Endothelial cell of umbilical vein (primary cell): ENCODE data around the gene PSKH1.

Source experiments
- CTCF ChIP-seq, 2 donors: IDR thresholded peaks; 1 replicate in 1 of 2; 2 replicates in 1 of 2; pipeline ENCODE4 v1.5.1; 2011; ENCODE audit warnings: low read length in 2 of 2, mild to moderate bottlenecking in 2 of 2, moderate library complexity in 2 of 2, control low read depth in 1 of 2, inconsistent platforms in 1 of 2, low read depth in 1 of 2; ENCODE audit not compliant: insufficient read depth in 1 of 2; ENCODE audit errors: extremely low read depth in 1 of 2
- EZH2 ChIP-seq: IDR thresholded peaks from 2 replicates; pipeline ENCODE4 v1.6.1; 2012; ENCODE audit warnings: borderline replicate concordance, low read depth, mild to moderate bottlenecking, moderate library complexity, low read length, inconsistent platforms; ENCODE audit not compliant: severe bottlenecking
- GATA2 ChIP-seq: IDR thresholded peaks from 2 replicates; pipeline ENCODE4 v1.7.0; 2011; ENCODE audit warnings: low read depth, mild to moderate bottlenecking, moderate library complexity, mixed read lengths, low read length; ENCODE audit not compliant: insufficient read length, insufficient read depth
- JUN ChIP-seq: IDR thresholded peaks from 2 replicates; pipeline ENCODE4 v1.6.1; 2011; ENCODE audit warnings: borderline replicate concordance, low read depth; ENCODE audit not compliant: insufficient read length, insufficient read depth
- MAX ChIP-seq: IDR thresholded peaks from 2 replicates; pipeline ENCODE4 v1.6.1; 2011; ENCODE audit not compliant: insufficient read depth, insufficient read length
- MYC ChIP-seq: IDR thresholded peaks from one replicate; pipeline ENCODE4 v1.6.1; 2011; ENCODE audit warnings: mild to moderate bottlenecking, low read depth, low read length
- POLR2A ChIP-seq: IDR thresholded peaks from 2 replicates; pipeline ENCODE4 v1.6.1; 2012; ENCODE audit warnings: low read depth, mild to moderate bottlenecking, control low read depth, low read length
- POLR2AphosphoS5 ChIP-seq: IDR thresholded peaks from 2 replicates; pipeline ENCODE4 v1.6.1; 2012; ENCODE audit warnings: low read depth, mild to moderate bottlenecking, control low read depth, low read length, moderate library complexity; ENCODE audit not compliant: insufficient read depth

GRCh38 chr16:67864594-67864993, 28.5 kb upstream of the PSKH1 start:
- TF ChIP-seq EZH2 (no peak), CTCF (IDR thresholded peaks at IDR 0.05; ENCODE audit: extremely low read depth in 1 of 2, insufficient read depth in 1 of 2, low read depth in 1 of 2, low read length in 2 of 2) (no peak), JUN (no peak), POLR2AphosphoS5 (no peak), POLR2A (no peak), GATA2 (no peak), MAX (no peak), MYC (no peak)
